ENCODE data around the gene MAD1L1.

DNA sequence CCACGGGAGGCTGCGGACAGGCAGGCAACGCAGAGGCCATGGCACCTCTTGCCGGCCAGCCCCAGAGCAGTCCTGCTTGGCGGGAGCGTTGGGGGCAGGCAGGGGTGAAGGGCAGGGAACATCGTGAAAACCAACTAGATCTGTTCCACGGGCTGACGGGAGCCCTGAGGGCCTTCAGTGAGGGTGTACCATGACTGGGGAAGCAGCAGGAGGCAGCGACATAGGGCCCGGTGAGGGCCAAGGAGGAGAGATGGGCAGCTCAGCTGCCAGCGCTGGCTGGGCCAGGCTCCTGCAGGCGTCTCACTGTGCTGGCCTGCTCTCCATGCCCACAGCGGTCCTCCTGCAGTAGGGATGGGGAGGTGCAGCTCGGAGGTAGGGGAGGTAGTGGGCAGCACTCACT, 366.1 kb downstream of the MAD1L1 start:
- TF ChIP-seq SIN3A (IDR thresholded peaks at IDR 0.05; ENCODE audit: low read depth): no peak
- TF ChIP-seq, protein P1, sequence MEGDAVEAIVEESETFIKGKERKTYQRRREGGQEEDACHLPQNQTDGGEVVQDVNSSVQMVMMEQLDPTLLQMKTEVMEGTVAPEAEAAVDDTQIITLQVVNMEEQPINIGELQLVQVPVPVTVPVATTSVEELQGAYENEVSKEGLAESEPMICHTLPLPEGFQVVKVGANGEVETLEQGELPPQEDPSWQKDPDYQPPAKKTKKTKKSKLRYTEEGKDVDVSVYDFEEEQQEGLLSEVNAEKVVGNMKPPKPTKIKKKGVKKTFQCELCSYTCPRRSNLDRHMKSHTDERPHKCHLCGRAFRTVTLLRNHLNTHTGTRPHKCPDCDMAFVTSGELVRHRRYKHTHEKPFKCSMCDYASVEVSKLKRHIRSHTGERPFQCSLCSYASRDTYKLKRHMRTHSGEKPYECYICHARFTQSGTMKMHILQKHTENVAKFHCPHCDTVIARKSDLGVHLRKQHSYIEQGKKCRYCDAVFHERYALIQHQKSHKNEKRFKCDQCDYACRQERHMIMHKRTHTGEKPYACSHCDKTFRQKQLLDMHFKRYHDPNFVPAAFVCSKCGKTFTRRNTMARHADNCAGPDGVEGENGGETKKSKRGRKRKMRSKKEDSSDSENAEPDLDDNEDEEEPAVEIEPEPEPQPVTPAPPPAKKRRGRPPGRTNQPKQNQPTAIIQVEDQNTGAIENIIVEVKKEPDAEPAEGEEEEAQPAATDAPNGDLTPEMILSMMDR (IDR thresholded peaks at IDR 0.05 in 2 of 3, conservative IDR thresholded peaks at IDR 0.05 in 1 of 3; ENCODE audit: borderline replicate concordance in 1 of 3, insufficient read depth in 1 of 3, low read depth in 2 of 3, low read length in 2 of 3): no peak
- TF ChIP-seq, protein P2, sequence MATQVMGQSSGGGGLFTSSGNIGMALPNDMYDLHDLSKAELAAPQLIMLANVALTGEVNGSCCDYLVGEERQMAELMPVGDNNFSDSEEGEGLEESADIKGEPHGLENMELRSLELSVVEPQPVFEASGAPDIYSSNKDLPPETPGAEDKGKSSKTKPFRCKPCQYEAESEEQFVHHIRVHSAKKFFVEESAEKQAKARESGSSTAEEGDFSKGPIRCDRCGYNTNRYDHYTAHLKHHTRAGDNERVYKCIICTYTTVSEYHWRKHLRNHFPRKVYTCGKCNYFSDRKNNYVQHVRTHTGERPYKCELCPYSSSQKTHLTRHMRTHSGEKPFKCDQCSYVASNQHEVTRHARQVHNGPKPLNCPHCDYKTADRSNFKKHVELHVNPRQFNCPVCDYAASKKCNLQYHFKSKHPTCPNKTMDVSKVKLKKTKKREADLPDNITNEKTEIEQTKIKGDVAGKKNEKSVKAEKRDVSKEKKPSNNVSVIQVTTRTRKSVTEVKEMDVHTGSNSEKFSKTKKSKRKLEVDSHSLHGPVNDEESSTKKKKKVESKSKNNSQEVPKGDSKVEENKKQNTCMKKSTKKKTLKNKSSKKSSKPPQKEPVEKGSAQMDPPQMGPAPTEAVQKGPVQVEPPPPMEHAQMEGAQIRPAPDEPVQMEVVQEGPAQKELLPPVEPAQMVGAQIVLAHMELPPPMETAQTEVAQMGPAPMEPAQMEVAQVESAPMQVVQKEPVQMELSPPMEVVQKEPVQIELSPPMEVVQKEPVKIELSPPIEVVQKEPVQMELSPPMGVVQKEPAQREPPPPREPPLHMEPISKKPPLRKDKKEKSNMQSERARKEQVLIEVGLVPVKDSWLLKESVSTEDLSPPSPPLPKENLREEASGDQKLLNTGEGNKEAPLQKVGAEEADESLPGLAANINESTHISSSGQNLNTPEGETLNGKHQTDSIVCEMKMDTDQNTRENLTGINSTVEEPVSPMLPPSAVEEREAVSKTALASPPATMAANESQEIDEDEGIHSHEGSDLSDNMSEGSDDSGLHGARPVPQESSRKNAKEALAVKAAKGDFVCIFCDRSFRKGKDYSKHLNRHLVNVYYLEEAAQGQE (IDR thresholded peaks at IDR 0.05; ENCODE audit: low read depth): no peak
- TF ChIP-seq POLR2A (IDR thresholded peaks at IDR 0.05; ENCODE audit: borderline replicate concordance, extremely low read depth, insufficient read depth, insufficient read length): no peak
- TF ChIP-seq EZH2 (IDR thresholded peaks at IDR 0.05): no peak
- TF ChIP-seq RAD21 (IDR thresholded peaks at IDR 0.05; ENCODE audit: low read depth): no peak
- no peak for TF ChIP-seq ZFX (IDR thresholded peaks at IDR 0.05)
- TF ChIP-seq CBX3 (IDR thresholded peaks at IDR 0.05; ENCODE audit: low read depth): no peak
- no peak for TF ChIP-seq YY1 (IDR thresholded peaks at IDR 0.05; ENCODE audit: extremely low read depth, insufficient replicate concordance, low read depth, low read length)
- no peak for TF ChIP-seq ZNF274 (IDR thresholded peaks at IDR 0.05; ENCODE audit: low read depth, low read length)
- TF ChIP-seq SRF (IDR thresholded peaks at IDR 0.05; ENCODE audit: low read depth): no peak
- no peak for TF ChIP-seq POLR2AphosphoS5 (IDR thresholded peaks at IDR 0.05; ENCODE audit: low read depth, low read length)
